CD4-positive, alpha-beta memory T cell (primary cell): ENCODE measurements around the gene UBL4A. TPM values are rescaled to one million over a fixed set of nuclear protein-coding genes. Genes with fewer than 3 reads are reported as not detected.

Experiments
- CTCF ChIA-PET: fragments of 350-600 bp; sonication (Branson Sonifier 250); formaldehyde crosslinking; loops from one replicate; lab custom pipeline; 2021; ENCODE audit warnings: inconsistent platforms; ENCODE audit not compliant: partially characterized antibody; lab: Charles Lee
- POLR2A ChIA-PET: fragments of 350-600 bp; sonication (Branson Sonifier 250); formaldehyde crosslinking; loops from one replicate; lab custom pipeline; 2021; ENCODE audit not compliant: partially characterized antibody; lab: Charles Lee
- DNase-seq, 5 donors: peaks; one replicate each; pipeline versions ENCODE4 v3.0.0 to v3.0.0-alpha.2; 2020 to 2022; ENCODE audit warnings: mixed read lengths in 1 of 5
- H3K27ac ChIP-seq: one replicate; pipeline ENCODE4 v1.7.0; 2013; ENCODE audit warnings: low read depth, low read length
- H3K27me3 ChIP-seq: 2 replicates; pipeline ENCODE4 v1.7.0; 2013; ENCODE audit warnings: mild to moderate bottlenecking, low read length, moderate library complexity; ENCODE audit not compliant: insufficient read depth
- H3K36me3 ChIP-seq: 2 replicates; pipeline ENCODE4 v1.7.0; 2013; ENCODE audit warnings: mild to moderate bottlenecking, low read length, moderate library complexity; ENCODE audit not compliant: insufficient read depth
- H3K4me1 ChIP-seq: 2 replicates; pipeline ENCODE4 v1.7.0; 2013; ENCODE audit warnings: mild to moderate bottlenecking, low read length, moderate library complexity; ENCODE audit not compliant: insufficient read depth
- H3K4me3 ChIP-seq, 2 donors: one replicate each; pipeline ENCODE4 v1.7.0; 2013; ENCODE audit warnings: low read length in 2 of 2, mild to moderate bottlenecking in 1 of 2
- H3K9me3 ChIP-seq, 2 donors: one replicate each; pipeline ENCODE4 v1.7.0; 2013; ENCODE audit warnings: low read length in 2 of 2, control low read depth in 1 of 2; ENCODE audit not compliant: control insufficient read depth in 1 of 2
- H3K27ac Mint-ChIP-seq, 7 donors: one replicate each; pipeline ENCODE4 v1.8.0; 2020 to 2021; ENCODE audit warnings: mixed read lengths in 7 of 7, mild to moderate bottlenecking in 6 of 7, inconsistent platforms in 3 of 7, moderate library complexity in 3 of 7
- H3K27me3 Mint-ChIP-seq, 2 donors: one replicate each; pipeline ENCODE4 v1.8.0; 2020 to 2021; ENCODE audit warnings: mixed read lengths in 2 of 2
- H3K36me3 Mint-ChIP-seq, 2 donors: one replicate each; pipeline ENCODE4 v1.8.0; 2020 to 2021; ENCODE audit warnings: mixed read lengths in 2 of 2, inconsistent platforms in 1 of 2, mild to moderate bottlenecking in 1 of 2
- H3K4me1 Mint-ChIP-seq, 4 donors: one replicate each; pipeline ENCODE4 v1.8.0; 2020 to 2021; ENCODE audit warnings: mixed read lengths in 4 of 4, mild to moderate bottlenecking in 1 of 4
- H3K4me3 Mint-ChIP-seq, 8 donors: one replicate each; pipeline ENCODE4 v1.8.0; 2020 to 2021; ENCODE audit warnings: mixed read lengths in 8 of 8, mild to moderate bottlenecking in 7 of 8, moderate library complexity in 6 of 8, inconsistent platforms in 3 of 8
- H3K9me3 Mint-ChIP-seq, 8 donors: one replicate each; pipeline ENCODE4 v1.8.0; 2020 to 2021; ENCODE audit warnings: mixed read lengths in 8 of 8, mild to moderate bottlenecking in 5 of 8, inconsistent platforms in 3 of 8, moderate library complexity in 1 of 8
- intact Hi-C: fragments of 100-400 bp; cut with micrococcal nuclease; formaldehyde crosslinking; loops from one replicate; pipeline ENCODE4 v1.15.1; 2023
- microRNA-seq: library from miRNA; unstranded; fragments of <30 nt; microRNA quantifications from one replicate; pipeline ENCODE4 v1.2.0, GENCODE V29; 2021; ENCODE audit warnings: borderline replicate concordance, borderline number of aligned reads, borderline microRNAs expressed, mixed read lengths
- polyA plus RNA-seq, 2 donors: library from polyadenylated mRNA; unstranded; fragments of 300-500 nt; fragmentation: Illumina TruSeq; gene quantifications; one replicate each; pipeline ENCODE4 v1.2.3, GENCODE V29; 2021
- total RNA-seq, 2 experiments: library from RNA; stranded (reverse); gene quantifications; one replicate each; pipeline ENCODE4 v1.2.3, GENCODE V29; 2021

UBL4A gene
- total and polyA plus RNA-seq, 4 experiments from 2014 or later, result 33.2 to 66.8 (median 49.1) TPM

DNA sequence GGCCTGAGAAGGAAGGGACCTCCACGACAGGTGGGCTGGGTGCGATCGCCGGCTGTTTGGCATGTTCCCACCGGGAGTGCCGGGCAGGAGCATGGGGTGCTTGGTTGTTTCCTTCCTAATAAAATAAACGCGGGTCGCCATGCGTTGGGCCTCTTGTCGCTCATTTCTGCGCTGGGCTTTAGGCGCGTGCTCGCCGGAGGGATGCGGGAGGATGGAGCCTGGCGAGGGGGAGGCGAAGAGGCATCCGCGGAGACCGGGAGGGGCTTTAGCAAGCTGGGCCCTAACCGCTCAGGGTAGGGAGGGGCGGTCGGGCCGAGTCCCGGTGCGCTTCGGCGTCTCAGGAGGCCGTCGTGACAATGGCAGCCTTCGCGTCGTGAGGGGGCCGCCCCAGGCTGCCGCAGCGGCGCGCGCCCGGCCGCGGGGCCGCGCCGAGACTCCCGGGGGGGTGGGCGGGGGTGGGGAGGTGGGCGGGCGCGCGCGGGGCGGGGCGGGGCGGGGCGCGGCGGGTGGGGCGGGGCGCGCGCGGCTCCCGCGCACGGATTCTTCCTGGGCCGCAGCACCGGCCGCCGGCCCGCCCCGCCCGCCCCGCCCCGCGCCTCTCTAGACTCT lies 49.9 kb downstream of the UBL4A start:
- no peaks in the 10 kb centered on the region for H3K27me3 ChIP-seq
- Mint-ChIP-seq H3K4me1 (peaks cover 7 to 33% (median 18%) of the 10 kb centered on the region in 4 donors), H3K27me3 (no peaks in the 10 kb centered on the region), H3K4me3 (peak overlapping the region; percentile 71 to 89 (median 77)), H3K9me3 (peaks cover 0 to 6% (median 0%) of the 10 kb centered on the region in 8 donors), H3K36me3 (peaks cover 6 to 31% of the 10 kb centered on the region in 2 donors), H3K27ac (peak overlapping the region; percentile 80 to 98 (median 94))
- DNase-seq, result peak; percentile 56 to 71 (median 65)
- peaks cover 33% of the 10 kb centered on the region for H3K4me1 ChIP-seq
- intact Hi-C loops, result loop anchor here (5.0 kb wide), 1 partner anchor 81 kb away; the partner anchor contains the start of gene FAM3A
- H3K27ac ChIP-seq, result peak overlapping the region; percentile 82
- no peaks in the 10 kb centered on the region for H3K9me3 ChIP-seq
- peaks cover 7% of the 10 kb centered on the region for H3K36me3 ChIP-seq
- ChIA-PET POLR2A (interaction anchor here (1.4 to 1.5 kb wide), 3 partner anchors 9 to 39 kb away, joined by 5 to 7 read pairs (median 6); partner anchors contain the start of gene RPL10), CTCF (no interaction called here)
- H3K4me3 ChIP-seq, result peak overlapping the region in 1 of 2 donors; percentile 35

GRCh38 chrX:154435171-154435733 lies 51.2 kb downstream of the UBL4A start:
- H3K27ac Mint-ChIP-seq, result peak overlapping the region in 4 of 7 donors; percentile 12 to 98 (median 52)
- Histone ChIP-seq H3K4me1 (peaks cover 28% of the 10 kb centered on the region), H3K27me3 (no peaks in the 10 kb centered on the region), H3K4me3 (no peak overlapping the region), H3K27ac (no peak overlapping the region), H3K9me3 (no peaks in the 10 kb centered on the region), H3K36me3 (peaks cover 8% of the 10 kb centered on the region)
- intact Hi-C loops, result loop anchor here (5.0 kb wide), 1 partner anchor 82 kb away; the partner anchor contains the start of gene FAM3A
- H3K9me3 Mint-ChIP-seq, result peaks cover 0 to 6% (median 0%) of the 10 kb centered on the region in 8 donors
- H3K36me3 Mint-ChIP-seq, result peaks cover 10 to 32% of the 10 kb centered on the region in 2 donors
- CTCF ChIA-PET, result no interaction called here
- no peak for DNase-seq
- POLR2A ChIA-PET, result interaction anchor here (0.7 to 1.5 kb wide), 4 partner anchors 8 to 37 kb away, joined by 3 to 7 read pairs (median 6); partner anchors contain the start of genes PLXNA3 and RPL10
- H3K4me1 Mint-ChIP-seq, result peaks cover 8 to 27% (median 16%) of the 10 kb centered on the region in 4 donors
- no peaks in the 10 kb centered on the region for H3K27me3 Mint-ChIP-seq
- peak overlapping the region in 2 of 8 donors; percentile 9 to 39 for H3K4me3 Mint-ChIP-seq

DNA sequence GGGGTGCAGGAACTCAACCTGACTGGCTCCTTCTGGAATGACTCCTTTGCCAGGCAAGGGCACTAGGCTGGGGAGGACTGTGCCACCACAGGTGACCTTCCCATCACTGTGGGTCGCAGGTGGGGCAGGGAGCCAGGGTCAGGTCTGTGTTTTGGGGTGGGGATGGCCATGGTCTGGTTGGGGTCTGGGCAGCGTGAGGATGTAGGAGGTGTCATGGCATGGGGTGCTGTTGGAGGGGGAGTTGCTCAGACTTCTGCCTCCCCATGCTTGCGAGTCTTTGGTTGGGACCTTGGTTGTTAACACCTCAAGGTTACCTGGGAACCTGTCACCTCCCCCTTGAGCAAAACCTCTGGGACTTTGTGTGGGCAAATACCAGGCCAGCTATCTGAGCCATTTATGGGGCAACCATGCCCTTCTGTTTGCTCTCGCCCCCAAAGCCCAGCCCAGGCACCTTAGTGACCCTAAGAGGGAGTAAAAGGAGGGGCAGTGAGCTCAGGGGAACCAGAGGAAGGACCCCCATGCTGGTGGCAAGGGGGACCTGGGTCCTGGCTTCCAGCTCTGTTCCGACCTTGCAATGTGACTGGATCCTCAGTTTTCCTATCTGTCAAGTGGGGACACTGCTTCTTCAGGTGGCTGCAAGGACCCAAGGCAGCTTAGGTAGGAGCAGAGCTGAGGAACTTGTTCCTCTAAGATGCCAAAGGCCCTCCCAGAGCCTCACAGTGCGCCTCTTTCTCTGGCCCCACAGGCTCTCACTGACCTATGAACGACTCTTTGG lies 51.8 kb downstream of the UBL4A start:
- Mint-ChIP-seq H3K27me3 (no peaks in the 10 kb centered on the region), H3K4me3 (no peak overlapping the region), H3K4me1 (peaks cover 11 to 30% (median 17%) of the 10 kb centered on the region in 4 donors), H3K36me3 (peaks cover 10 to 33% of the 10 kb centered on the region in 2 donors), H3K9me3 (peaks cover 0 to 6% (median 0%) of the 10 kb centered on the region in 8 donors), H3K27ac (peak overlapping the region in 2 of 7 donors; percentile 81 to 98)
- intact Hi-C loops, result loop anchor here (5.0 kb wide), 1 partner anchor 83 kb away; the partner anchor contains the start of gene FAM3A
- Histone ChIP-seq H3K4me1 (peaks cover 28% of the 10 kb centered on the region), H3K4me3 (no peak overlapping the region), H3K27me3 (no peaks in the 10 kb centered on the region), H3K36me3 (peaks cover 8% of the 10 kb centered on the region), H3K9me3 (no peaks in the 10 kb centered on the region), H3K27ac (no peak overlapping the region)
- ChIA-PET CTCF (no interaction called here), POLR2A (interaction anchor here (0.7 to 1.4 kb wide), 2 partner anchors 24 to 36 kb away, joined by 3 to 7 read pairs; partner anchors contain the start of genes PLXNA3 and RPL10)
- no peak for DNase-seq

Small RNA genes within 50 kb of the gene (microRNA-seq; reads per million reads assigned to microRNA genes)
- not detected for gene MIR6858

Other genes starting within 250 kb of the UBL4A start
- not detected for gene OPN1MW3, start 229.0 kb downstream of the UBL4A start, total RNA-seq
- not detected for gene OPN1MW3, start 229.0 kb downstream of the UBL4A start, polyA plus RNA-seq
- gene TEX28, start 191.5 kb downstream of the UBL4A start, total RNA-seq, result not detected
- not detected for gene TEX28, start 191.5 kb downstream of the UBL4A start, polyA plus RNA-seq
- 1 to 10 TPM in 1 of 2 experiments, under 1 TPM in 1; 0.32 to 1.9 TPM for gene TKTL1, start 190.8 kb downstream of the UBL4A start, total RNA-seq
- 10 to 100 TPM; 19.3 to 44.1 TPM for gene TKTL1, start 190.8 kb downstream of the UBL4A start, polyA plus RNA-seq
- gene FLNA, start 112.0 kb downstream of the UBL4A start, total RNA-seq, result 100 to 1,000 TPM; 839 to 871 TPM
- gene FLNA, start 112.0 kb downstream of the UBL4A start, polyA plus RNA-seq, result 100 to 1,000 TPM in 1 of 2 donors, 10 to 100 TPM in 1; 87.4 to 683 TPM
- 10 to 100 TPM; 84.3 to 88.7 TPM for gene EMD, start 107.3 kb downstream of the UBL4A start, total RNA-seq
- gene EMD, start 107.3 kb downstream of the UBL4A start, polyA plus RNA-seq, result 10 to 100 TPM; 30.3 to 38.2 TPM
- 1,000 to 10,000 TPM; 5,157 to 5,386 TPM for gene RPL10, start 88.2 kb downstream of the UBL4A start, total RNA-seq
- gene RPL10, start 88.2 kb downstream of the UBL4A start, polyA plus RNA-seq, result 1,000 to 10,000 TPM; 4,018 to 5,740 TPM
- 10 to 100 TPM; 25.3 to 26.3 TPM for gene DNASE1L1, start 77.4 kb downstream of the UBL4A start, total RNA-seq
- 10 to 100 TPM; 14.0 to 16.2 TPM for gene DNASE1L1, start 77.4 kb downstream of the UBL4A start, polyA plus RNA-seq
- gene TAFAZZIN, start 75.1 kb downstream of the UBL4A start, total RNA-seq, result 100 to 1,000 TPM; 139 to 141 TPM
- 10 to 100 TPM; 47.3 to 48.2 TPM for gene TAFAZZIN, start 75.1 kb downstream of the UBL4A start, polyA plus RNA-seq
- 10 to 100 TPM; 60.4 to 62.6 TPM for gene ATP6AP1, start 57.9 kb downstream of the UBL4A start, total RNA-seq
- 100 to 1,000 TPM; 114 to 149 TPM for gene ATP6AP1, start 57.9 kb downstream of the UBL4A start, polyA plus RNA-seq
- gene GDI1, start 49.5 kb downstream of the UBL4A start, total RNA-seq, result 100 to 1,000 TPM; 212 to 220 TPM
- 10 to 100 TPM; 48.2 to 63.9 TPM for gene GDI1, start 49.5 kb downstream of the UBL4A start, polyA plus RNA-seq
- gene FAM50A, start 42.5 kb downstream of the UBL4A start, total RNA-seq, result 10 to 100 TPM; 65.2 to 70.3 TPM
- 10 to 100 TPM; 35.6 to 68.1 TPM for gene FAM50A, start 42.5 kb downstream of the UBL4A start, polyA plus RNA-seq
- 10 to 100 TPM; 78.8 to 90.3 TPM for gene PLXNA3, start 28.3 kb downstream of the UBL4A start, total RNA-seq
- gene PLXNA3, start 28.3 kb downstream of the UBL4A start, polyA plus RNA-seq, result 1 to 10 TPM in 1 of 2 donors, under 1 TPM in 1; 0.29 to 1.2 TPM
- 10 to 100 TPM; 18.5 to 19.3 TPM for gene LAGE3, start 7.3 kb downstream of the UBL4A start, total RNA-seq
- gene LAGE3, start 7.3 kb downstream of the UBL4A start, polyA plus RNA-seq, result 10 to 100 TPM; 46.0 to 58.0 TPM
- 10 to 100 TPM; 22.5 to 23.7 TPM for gene SLC10A3, start 4.0 kb upstream of the UBL4A start, total RNA-seq
- gene SLC10A3, start 4.0 kb upstream of the UBL4A start, polyA plus RNA-seq, result 10 to 100 TPM; 61.4 to 62.3 TPM
- 10 to 100 TPM; 51.0 to 51.8 TPM for gene FAM3A, start 29.6 kb upstream of the UBL4A start, total RNA-seq
- gene FAM3A, start 29.6 kb upstream of the UBL4A start, polyA plus RNA-seq, result 10 to 100 TPM; 18.4 to 20.2 TPM
- gene G6PD, start 60.2 kb upstream of the UBL4A start, total RNA-seq, result 10 to 100 TPM; 45.4 to 46.0 TPM
- gene G6PD, start 60.2 kb upstream of the UBL4A start, polyA plus RNA-seq, result 1 to 10 TPM; 1.7 to 3.8 TPM
- gene IKBKG, start 61.0 kb upstream of the UBL4A start, total RNA-seq, result 10 to 100 TPM; 44.4 to 44.7 TPM
- gene IKBKG, start 61.0 kb upstream of the UBL4A start, polyA plus RNA-seq, result 10 to 100 TPM; 28.2 to 34.6 TPM
- gene CTAG1A, start 98.5 kb upstream of the UBL4A start, total RNA-seq, result not detected
- gene CTAG1A, start 98.5 kb upstream of the UBL4A start, polyA plus RNA-seq, result not detected
- gene CTAG1B, start 132.7 kb upstream of the UBL4A start, total RNA-seq, result not detected
- gene CTAG1B, start 132.7 kb upstream of the UBL4A start, polyA plus RNA-seq, result not detected
- not detected for gene CTAG2, start 167.0 kb upstream of the UBL4A start, total RNA-seq
- not detected for gene CTAG2, start 167.0 kb upstream of the UBL4A start, polyA plus RNA-seq